GM12865 (cell line): Measurements from ENCODE around the gene SLC2A5.

ENCODE experiments used
- DNase-seq: peaks from one replicate; pipeline ENCODE4 v3.0.0; 2010; ENCODE audit warnings: low read depth
- H3K4me3 ChIP-seq: 2 replicates; pipeline ENCODE4 v1.5.1; 2011; ENCODE audit warnings: mild to moderate bottlenecking, low read depth, low read length, control low read depth
- CTCF ChIP-seq: IDR thresholded peaks from 2 replicates; pipeline ENCODE4 v1.5.1; 2011; ENCODE audit warnings: low read length, control low read depth, low read depth, inconsistent platforms; ENCODE audit not compliant: insufficient read depth; ENCODE audit errors: missing control alignments

SLC2A5 gene

DNA sequence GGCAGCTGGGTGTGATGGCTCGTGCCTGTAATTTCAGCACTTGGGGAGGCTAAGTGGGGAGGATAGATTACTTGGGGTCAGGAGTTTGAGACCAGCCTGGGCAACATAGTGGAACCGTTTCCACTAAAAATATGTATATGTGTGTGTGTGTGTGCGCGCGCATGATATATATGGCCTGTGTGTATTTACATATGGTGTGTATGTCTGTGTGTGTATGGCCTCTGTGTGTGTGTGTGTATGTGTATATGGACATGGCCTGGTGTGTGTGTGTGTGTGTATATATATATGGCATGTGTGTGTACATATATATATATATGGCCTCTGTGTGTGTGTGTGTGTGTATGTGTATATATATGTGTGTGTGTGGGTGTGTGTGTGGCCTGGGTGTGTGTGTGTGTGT is 27.2 kb downstream of the SLC2A5 start:
- TF ChIP-seq CTCF, result no peak
- no peak for DNase-seq
- no peak overlapping the region for H3K4me3 ChIP-seq

- H3K4me3 ChIP-seq, result no peak overlapping the region
- no peak for TF ChIP-seq CTCF
- DNase-seq, result no peak
Observed at GRCh38 chr1:9041116-9041779, 28.2 kb downstream of the SLC2A5 start.

- no peak for DNase-seq
- no peak overlapping the region for H3K4me3 ChIP-seq
- TF ChIP-seq CTCF, result no peak
Observed at GRCh38 chr1:9040659-9041030, 28.8 kb downstream of the SLC2A5 start.

GRCh38 chr1:9039761-9040658 is 29.4 kb downstream of the SLC2A5 start:
- no peak for DNase-seq
- H3K4me3 ChIP-seq, result no peak overlapping the region
- no peak for TF ChIP-seq CTCF

DNA sequence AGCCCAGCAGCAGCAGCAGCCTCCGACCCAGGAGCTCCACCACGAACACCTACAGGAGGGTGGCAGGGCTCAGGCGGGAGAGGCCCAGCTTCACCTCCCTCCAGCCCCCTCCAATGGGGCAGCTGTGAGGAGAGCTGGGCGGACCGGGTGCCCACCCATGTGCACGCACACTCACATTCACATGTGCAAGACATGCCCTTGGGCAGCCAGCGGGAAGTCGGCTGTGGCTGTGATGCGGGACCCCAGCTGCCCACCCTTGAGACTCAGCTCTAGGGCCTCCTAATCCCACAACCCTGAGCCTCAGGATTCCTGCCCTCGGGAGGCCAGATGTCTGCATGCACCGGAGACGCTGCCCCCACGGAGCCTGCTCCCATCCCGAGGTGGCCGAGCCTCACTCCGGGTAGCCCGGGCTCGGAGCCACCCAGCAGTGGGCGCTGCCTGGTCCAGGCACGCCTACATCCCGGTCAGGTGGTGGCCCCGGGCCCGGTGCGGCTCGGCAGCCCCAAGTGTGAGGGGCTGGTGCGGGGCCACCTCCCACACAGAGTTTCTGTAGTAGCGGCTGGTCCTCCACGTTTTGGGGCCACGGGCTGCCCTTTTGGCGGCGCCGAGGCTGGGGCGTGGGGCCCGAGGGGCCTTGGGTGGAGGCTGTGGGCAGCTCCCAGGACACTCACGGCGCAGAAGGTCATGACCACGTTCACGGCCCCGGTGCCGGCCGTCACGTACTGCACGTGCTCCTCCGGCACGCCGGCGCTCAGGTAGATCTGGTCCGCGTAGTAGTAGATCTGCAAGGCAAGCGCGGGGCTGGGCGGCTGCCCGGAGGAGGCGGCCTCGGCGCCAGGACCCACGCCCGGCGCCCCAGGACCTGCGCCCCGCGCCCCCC is 30.3 kb downstream of the SLC2A5 start:
- TF ChIP-seq CTCF, result no peak
- no peak for DNase-seq

DNA sequence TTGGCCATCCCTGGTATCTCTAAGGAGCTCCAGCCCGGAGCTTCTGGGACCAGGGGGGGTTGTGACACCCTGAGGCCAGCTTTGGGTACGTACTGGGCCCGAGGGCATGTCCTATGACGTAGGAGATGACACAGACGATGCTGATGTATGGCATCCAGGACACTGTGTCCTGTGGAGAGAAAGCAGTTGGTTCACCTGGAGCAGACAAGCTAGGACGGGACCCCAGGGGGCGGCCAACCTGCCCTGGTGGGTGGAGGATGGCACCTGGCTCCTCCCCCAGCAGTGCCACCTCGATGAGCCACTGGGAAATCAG is 31.1 kb downstream of the SLC2A5 start:
- TF ChIP-seq CTCF, result no peak

More for the DNA sequence above, 30.3 kb downstream of the SLC2A5 start:
- H3K4me3 ChIP-seq, result no peak overlapping the region

More for the DNA sequence above, 31.1 kb downstream of the SLC2A5 start:
- H3K4me3 ChIP-seq, result no peak overlapping the region
- no peak for DNase-seq
